WERI-Rb-1 (cell line): ENCODE data around the gene TATDN2.
"Not testable (repeated sequence)": the region's sequence is repeated elsewhere in the genome, so short reads cannot be mapped to it uniquely, and the experiment has no call there.

Experiments used
- DNase-seq: peaks from one replicate; pipeline ENCODE4 v3.0.0-alpha.2; 2020
- H3K27ac ChIP-seq: fragments of 250-450 bp; sonication (Bioruptor Pico); 2 replicates; pipeline ENCODE4 v1.5.1; 2020; ENCODE audit warnings: mild to moderate bottlenecking, moderate library complexity
- H3K27me3 ChIP-seq: fragments of 250-450 bp; sonication (Bioruptor Pico); 2 replicates; pipeline ENCODE4 v1.5.1; 2021; ENCODE audit warnings: mild to moderate bottlenecking, low read depth, moderate library complexity; ENCODE audit not compliant: insufficient read depth, severe bottlenecking
- H3K36me3 ChIP-seq: fragments of 250-450 bp; sonication (Bioruptor Pico); 2 replicates; pipeline ENCODE4 v1.5.1; 2020; ENCODE audit warnings: mild to moderate bottlenecking, moderate library complexity
- H3K4me3 ChIP-seq: 2 replicates; pipeline ENCODE4 v1.5.1; 2011; ENCODE audit warnings: low read depth, mild to moderate bottlenecking, control low read depth, low read length
- H3K9me3 ChIP-seq: fragments of 250-450 bp; sonication (Bioruptor Pico); 2 replicates; pipeline ENCODE4 v1.5.1; 2021; ENCODE audit warnings: mild to moderate bottlenecking, moderate library complexity; ENCODE audit not compliant: severe bottlenecking
- CTCF ChIP-seq: IDR thresholded peaks from 2 replicates; pipeline ENCODE4 v1.5.1; 2011; ENCODE audit warnings: low read depth, mild to moderate bottlenecking, control low read depth, inconsistent platforms, low read length

Gene TATDN2

GRCh38 chr3:10268930-10269329, 20.7 kb downstream of the TATDN2 start:
- TF ChIP-seq CTCF: no peak
- Histone ChIP-seq H3K9me3 (no peaks in the 10 kb centered on the region), H3K36me3 (peaks cover 64% of the 10 kb centered on the region), H3K27me3 (no peaks in the 10 kb centered on the region), H3K27ac (no peak overlapping the region), H3K4me3 (no peak overlapping the region)
- no peak for DNase-seq

- DNase-seq: no peak
- H3K27me3 ChIP-seq: no peaks in the 10 kb centered on the region
- peaks cover 63% of the 10 kb centered on the region for H3K36me3 ChIP-seq
- H3K4me3 ChIP-seq: no peak overlapping the region
- H3K27ac ChIP-seq: no peak overlapping the region
- TF ChIP-seq CTCF: no peak
- H3K9me3 ChIP-seq: no peaks in the 10 kb centered on the region
Measured at GRCh38 chr3:10269443-10269842, 21.2 kb downstream of the TATDN2 start.

GRCh38 chr3:10272476-10272875, 24.2 kb downstream of the TATDN2 start:
- not testable (repeated sequence) for H3K9me3 ChIP-seq, DNase-seq, H3K4me3 ChIP-seq, H3K27me3 ChIP-seq, H3K27ac ChIP-seq
- peaks cover 66% of the 10 kb centered on the region for H3K36me3 ChIP-seq

GRCh38 chr3:10272977-10273376, 24.7 kb downstream of the TATDN2 start:
- no peaks in the 10 kb centered on the region for H3K9me3 ChIP-seq
- DNase-seq: no peak
- no peaks in the 10 kb centered on the region for H3K27me3 ChIP-seq
- H3K36me3 ChIP-seq: peaks cover 67% of the 10 kb centered on the region
- no peak overlapping the region for H3K27ac ChIP-seq
- TF ChIP-seq CTCF: no peak
- H3K4me3 ChIP-seq: no peak overlapping the region

- no peaks in the 10 kb centered on the region for H3K9me3 ChIP-seq
- TF ChIP-seq CTCF: no peak
- DNase-seq: no peak
- H3K4me3 ChIP-seq: no peak overlapping the region
- no peak overlapping the region for H3K27ac ChIP-seq
- peaks cover 64% of the 10 kb centered on the region for H3K36me3 ChIP-seq
- H3K27me3 ChIP-seq: no peaks in the 10 kb centered on the region
Measured at GRCh38 chr3:10273702-10274305, 25.5 kb downstream of the TATDN2 start.

GRCh38 chr3:10274601-10275000, 26.3 kb downstream of the TATDN2 start:
- Histone ChIP-seq H3K36me3 (peaks cover 61% of the 10 kb centered on the region), H3K4me3 (no peak overlapping the region), H3K9me3 (no peaks in the 10 kb centered on the region), H3K27ac (no peak overlapping the region), H3K27me3 (no peaks in the 10 kb centered on the region)
- TF ChIP-seq CTCF: no peak
- DNase-seq: no peak
